SU-DHL-6 (cell line): Measurements from ENCODE around the gene LYZ.

ENCODE experiments used
- EZH2phosphoT487 ChIP-seq: fragments of 200-600 bp; sonication (generic), shearing (Covaris generic); conservative IDR thresholded peaks from 2 replicates; pipeline ENCODE4 v1.6.1; 2018; ENCODE audit warnings: mild to moderate bottlenecking, antibody characterized with exemption, low read length, moderate library complexity, mixed read lengths
- TF ChIP-seq, protein P1 (sequence below): fragments of 200-600 bp; sonication (generic); IDR thresholded peaks from one replicate; pipeline ENCODE4 v1.5.1; 2017; ENCODE audit warnings: antibody characterized with exemption, mild to moderate bottlenecking, low read length, moderate library complexity; ENCODE audit not compliant: insufficient read depth, poor library complexity, severe bottlenecking

DNA sequence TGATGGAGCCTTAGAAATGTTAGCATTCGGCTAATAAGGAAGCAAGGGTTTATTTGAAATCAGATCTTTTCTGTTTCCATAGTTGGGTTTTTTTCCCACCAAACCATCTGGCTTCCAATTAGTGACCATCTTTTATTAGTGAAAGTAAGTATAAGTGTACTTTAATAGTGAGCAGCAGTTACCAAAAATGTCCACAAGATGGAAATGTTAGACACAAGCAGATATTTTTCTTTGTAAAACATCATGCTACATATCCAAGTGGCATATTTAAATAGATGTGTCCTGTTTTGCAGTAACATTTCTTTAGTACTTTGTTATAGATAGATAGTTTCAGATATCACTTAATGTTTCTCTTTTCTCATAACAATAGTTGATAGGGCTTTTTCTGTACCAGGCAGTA is 40.2 kb downstream of the LYZ start:
- TF ChIP-seq, protein P1, sequence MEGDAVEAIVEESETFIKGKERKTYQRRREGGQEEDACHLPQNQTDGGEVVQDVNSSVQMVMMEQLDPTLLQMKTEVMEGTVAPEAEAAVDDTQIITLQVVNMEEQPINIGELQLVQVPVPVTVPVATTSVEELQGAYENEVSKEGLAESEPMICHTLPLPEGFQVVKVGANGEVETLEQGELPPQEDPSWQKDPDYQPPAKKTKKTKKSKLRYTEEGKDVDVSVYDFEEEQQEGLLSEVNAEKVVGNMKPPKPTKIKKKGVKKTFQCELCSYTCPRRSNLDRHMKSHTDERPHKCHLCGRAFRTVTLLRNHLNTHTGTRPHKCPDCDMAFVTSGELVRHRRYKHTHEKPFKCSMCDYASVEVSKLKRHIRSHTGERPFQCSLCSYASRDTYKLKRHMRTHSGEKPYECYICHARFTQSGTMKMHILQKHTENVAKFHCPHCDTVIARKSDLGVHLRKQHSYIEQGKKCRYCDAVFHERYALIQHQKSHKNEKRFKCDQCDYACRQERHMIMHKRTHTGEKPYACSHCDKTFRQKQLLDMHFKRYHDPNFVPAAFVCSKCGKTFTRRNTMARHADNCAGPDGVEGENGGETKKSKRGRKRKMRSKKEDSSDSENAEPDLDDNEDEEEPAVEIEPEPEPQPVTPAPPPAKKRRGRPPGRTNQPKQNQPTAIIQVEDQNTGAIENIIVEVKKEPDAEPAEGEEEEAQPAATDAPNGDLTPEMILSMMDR: no peak
- no peak for TF ChIP-seq EZH2phosphoT487
